Renal cortical epithelial cell (primary cell): ENCODE data around the gene CCND1. TPM values are rescaled to one million over a fixed set of nuclear protein-coding genes. Genes with fewer than 3 reads are reported as not detected.
"Not testable (repeated sequence)": the region's sequence is repeated elsewhere in the genome, so short reads cannot be mapped to it uniquely, and the experiment has no call there.

Experiments
- DNase-seq: peaks from one replicate; pipeline ENCODE4 v3.0.0-alpha.2; 2011; ENCODE audit warnings: low read depth
- total RNA-seq: library from RNA; depleted of rRNA; stranded (reverse); fragments of >200 nt; gene quantifications from 2 replicates; pipeline ENCODE4 v1.2.3, GENCODE V29; 2014

Gene CCND1
- total RNA-seq, 1 donor from 2014 or later: 225 TPM

DNA sequence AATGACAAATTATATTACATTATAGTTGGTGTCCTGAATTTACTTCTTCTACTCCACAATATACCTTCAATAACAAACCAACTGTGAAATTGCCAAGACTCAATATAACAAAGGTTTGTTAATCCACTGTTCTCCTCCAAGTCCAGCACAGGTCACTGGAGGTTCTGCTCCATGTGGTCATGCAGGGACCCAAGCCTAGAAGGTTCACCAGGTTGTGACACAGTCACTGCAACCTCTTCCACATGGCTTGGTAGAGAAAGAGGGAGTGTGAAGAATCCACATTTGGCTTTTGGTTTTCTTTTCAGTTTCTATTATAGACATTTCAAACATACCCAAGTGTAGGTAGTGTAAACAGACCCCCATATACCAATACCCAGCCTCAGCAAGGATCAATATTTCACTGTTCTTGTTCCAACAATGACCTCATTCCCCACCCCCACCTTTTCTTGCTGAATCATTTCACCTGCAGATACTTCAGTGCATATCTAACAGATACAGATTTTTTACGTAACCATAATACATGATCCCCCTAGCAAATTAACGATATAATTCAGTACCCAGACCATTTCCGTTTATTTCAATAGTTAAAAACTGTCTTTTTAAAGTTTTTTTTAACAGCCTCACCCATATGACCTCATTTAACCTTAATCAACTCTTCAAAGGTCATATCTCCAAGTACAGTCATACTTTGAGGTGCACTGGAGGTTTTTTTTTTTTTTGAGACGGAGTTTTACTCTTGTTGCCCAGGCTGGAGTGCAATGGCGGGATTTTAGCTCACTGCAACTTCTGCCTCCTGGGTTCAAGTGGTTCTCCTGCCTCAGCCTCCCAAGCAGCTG is 48.7 kb downstream of the CCND1 start:
- DNase-seq: no peak

DNA sequence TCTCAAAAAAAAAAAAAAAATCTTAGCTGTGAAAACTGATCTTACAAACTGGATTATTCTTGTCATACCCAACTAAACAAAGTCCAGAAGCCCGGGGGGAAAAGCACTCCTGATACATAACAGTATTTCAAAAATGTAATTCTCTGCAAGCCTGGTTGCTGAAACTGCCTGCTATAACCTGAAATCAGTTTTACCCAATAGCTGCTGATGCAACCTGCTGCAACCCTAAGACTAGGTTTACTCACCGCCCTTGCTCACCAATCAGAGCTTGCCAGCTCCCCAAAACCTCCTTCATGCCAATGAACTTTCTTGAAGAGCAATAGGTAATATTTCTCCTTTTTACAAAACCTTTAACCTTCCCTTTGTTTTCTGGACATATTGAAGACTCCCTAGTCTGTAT is 50.5 kb downstream of the CCND1 start:
- DNase-seq: no peak

DNA sequence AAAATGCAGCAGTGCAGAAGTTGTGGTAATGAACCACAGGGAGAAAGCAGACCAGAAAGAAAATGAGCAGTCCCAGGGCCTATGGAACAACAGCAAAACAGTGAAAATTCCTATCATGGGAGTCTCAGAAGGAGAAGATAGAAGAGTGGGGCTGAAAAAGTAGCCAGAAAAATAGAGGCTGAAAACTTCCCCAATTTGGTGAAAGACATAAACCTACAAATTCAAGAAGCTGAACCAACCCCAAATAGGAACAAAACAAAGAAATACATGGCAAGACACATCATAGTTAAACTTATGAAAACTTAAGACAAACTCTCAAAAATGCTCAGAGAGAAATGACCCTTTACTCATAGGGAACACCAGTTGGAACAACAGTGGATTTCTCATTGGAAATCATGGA is 51.5 kb downstream of the CCND1 start:
- no peak for DNase-seq

DNA sequence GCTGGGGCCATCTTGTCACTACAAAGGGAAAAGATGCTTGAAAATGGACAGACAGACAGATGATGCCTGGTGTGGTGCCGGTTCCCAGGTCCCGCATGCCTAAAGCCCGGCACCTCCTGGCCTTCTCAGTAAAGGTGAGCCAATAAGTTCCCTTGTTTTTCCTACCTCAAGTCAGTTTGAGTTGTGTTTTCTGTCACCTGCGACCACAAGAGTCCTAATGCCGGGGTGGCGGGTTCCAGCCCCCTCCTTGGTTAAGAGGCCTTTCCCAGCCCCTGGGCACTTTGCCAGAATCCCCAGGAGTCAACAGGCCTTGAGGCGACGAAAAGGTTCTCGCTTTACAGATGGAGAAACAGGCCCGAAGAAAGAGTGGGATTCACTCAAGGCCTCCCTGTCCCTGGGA is 53.8 kb downstream of the CCND1 start:
- DNase-seq: no peak

DNA sequence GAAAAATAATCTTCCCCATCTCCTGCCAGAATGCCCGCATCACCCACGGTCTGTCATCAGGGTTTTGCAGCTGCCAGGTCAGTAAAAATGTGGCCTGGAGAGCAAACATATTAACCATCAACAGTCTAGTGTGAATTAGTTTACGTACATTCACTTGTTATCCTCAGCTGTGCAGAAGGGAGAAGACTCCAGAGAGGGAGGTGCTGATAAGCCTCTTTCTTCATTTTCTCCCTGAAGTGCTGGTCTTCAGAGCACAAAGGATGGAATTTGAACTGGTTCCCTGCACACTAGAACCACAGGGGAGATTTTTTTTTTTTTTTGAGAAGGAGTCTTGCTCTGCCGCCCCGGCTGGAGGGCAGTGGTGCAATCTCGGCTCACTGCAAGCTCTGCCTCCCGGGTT is 54.6 kb downstream of the CCND1 start:
- no peak for DNase-seq

DNA sequence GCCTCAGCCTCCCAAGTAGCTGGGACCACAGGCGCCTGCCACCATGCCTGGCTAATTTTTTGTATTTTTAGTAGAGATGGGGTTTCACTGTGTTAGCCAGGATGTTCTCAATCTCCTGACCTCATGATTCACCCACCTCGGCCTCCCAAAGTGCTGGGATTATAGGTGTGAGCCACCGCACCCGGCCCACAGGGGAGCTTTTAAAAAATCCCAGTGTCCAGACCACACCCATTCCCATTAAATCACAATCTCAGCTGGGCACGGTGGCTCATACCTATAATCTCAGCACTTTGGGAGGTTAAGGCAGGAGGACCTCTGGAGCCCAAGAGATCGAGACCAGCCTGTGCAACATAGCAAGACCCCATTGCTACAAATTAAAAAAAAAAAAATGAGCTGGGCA is 55.0 kb downstream of the CCND1 start:
- DNase-seq: not testable (repeated sequence)

DNA sequence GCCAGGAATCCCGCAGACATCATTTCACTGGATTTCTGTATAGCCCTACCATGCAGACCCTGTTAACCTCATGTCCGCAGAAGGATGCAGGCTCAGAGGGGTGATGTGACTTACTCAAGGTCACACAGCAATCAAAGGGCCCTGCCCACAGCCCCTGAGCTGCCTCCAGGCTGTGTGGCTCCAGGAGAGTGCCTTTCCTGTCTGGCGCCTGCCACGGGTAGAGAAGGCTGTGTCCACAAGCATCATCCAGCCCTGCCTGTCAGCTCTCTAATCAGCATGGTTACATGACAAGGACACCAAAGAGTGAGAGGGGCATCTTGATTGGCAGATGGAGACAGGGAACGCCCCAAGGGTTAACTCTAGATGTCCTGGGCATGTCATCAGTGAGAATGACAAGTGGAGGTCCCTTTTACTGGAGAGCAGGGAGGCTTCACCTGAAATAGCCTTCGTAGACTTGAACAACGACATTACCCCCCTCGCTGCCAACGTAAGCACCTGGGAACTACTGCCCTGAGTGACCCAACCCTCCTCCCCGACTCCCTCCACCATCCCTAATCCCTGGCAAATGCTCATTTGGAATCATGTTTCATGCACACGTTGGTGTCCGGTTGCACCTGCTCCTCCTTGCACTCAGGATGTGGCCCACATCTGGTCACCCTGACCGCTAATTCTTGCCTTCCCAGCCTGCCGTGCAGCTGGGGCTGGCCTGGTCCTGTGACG is 56.0 kb downstream of the CCND1 start:
- DNase-seq: no peak

DNA sequence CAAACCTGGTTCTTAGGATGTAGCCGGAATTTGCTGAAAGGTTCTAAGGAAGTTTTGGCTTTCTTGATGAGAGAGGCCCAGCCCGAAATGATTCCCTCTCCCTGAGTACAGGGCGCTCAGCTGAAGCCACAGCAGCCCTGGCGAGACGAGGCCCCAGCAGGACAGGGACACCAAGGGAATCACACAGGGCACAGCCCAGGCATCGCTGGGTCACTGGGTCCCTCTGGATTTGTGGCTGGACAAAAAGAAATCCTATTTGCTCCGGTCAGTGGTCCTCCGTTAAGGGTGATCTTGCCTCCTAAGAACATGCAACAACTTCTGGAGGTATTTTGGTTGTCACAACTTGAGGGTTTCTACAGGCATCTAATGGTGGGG is 56.5 kb downstream of the CCND1 start:
- no peak for DNase-seq

DNA sequence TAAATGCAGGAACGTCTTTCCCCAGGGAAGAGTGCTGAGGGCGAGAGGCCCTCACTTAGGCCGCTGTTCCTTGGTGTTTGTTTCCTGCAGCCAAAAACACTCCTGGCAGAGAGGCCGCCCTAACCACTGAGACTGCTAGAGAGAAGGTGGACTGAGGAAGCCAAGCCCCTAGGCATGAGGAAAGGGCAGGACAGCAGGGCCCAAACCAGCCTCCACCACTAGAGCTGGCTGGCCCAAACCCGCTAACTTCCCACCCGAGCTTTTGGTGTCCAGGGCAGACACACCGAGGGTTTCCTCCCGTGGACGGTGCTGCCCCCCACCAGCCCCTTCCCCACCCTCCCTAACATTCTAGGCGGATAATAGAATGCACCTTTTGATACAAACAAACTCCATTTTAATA is 56.9 kb downstream of the CCND1 start:
- DNase-seq: no peak

DNA sequence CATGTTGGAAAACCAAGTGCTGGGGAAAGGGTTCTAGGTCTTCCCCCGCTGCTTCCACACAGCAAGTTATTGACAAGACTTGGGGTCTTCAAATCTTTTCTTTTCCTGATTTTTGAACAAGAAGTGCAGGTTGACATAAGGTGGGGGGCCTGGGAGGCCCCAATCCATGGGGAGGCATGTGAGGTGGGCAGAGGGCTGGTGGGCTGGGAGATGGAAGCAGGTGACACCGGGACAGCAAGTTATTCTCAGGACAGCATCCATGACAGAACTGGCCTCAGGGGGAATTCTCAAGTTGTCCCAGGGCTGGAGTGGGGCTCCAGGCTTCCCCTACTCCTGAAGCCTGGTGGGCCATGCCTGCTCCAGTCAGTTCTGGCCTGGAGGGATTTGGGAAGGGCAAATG is 57.4 kb downstream of the CCND1 start:
- no peak for DNase-seq

DNA sequence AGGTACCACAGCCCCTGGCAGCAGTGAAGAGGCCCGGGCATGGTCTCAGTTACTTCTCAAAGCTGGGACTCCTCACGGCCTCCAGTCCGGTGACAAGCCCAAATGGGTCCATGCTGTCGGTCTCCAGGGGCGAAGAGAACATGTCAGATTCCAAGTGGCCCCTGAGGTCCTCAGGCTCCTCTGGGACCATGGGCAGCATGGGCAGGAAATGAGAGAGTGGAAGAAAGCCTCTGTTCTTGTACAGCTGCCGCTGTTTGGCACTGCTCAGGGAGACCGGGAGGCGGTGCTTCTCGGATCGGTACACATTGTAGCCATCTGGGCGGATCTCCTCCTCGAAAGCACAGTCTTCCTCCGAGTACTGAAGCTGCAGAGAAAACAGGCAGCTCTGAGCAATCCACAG is 58.3 kb downstream of the CCND1 start:
- no peak for DNase-seq

DNA sequence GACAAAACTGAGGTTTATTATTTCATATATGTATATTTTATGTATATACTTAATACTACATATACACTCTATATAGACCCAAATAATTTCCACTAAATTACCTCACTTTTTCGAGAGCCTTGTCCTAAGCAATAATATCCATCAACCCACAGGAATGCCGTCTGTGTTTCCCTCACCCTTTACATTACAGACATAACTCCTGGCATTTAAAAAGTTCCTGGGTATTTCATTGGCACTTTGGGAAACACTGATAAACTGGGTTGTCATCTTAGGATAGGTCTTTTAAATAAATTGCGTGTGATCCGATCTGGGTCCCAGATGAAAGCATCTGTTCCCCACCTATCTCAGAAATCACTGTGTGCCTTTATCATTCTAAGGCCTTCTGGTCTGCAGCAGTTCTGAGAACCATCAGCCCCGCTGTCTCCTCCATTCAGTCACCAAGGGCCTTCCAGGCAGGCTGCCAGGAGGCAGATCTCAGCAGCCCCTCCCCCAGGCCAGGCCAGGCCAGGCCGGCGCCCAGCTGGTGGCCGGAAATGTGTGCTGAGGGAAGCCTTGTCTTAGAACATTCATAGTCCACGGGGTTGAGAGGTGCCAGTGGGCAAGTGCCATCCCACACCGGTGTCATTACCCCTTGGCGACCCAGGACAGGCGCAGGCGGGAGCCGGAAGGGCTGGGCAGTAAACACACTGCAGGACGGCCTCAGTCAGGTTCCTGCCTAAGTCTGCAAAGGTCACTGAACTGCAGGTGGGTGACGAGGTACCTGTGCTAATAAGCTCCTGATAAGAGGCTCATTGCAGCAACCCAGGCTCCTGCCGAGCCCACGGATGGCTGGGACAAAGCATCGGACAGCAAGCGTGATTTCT is 59.6 kb downstream of the CCND1 start:
- DNase-seq: peak; percentile 30

DNA sequence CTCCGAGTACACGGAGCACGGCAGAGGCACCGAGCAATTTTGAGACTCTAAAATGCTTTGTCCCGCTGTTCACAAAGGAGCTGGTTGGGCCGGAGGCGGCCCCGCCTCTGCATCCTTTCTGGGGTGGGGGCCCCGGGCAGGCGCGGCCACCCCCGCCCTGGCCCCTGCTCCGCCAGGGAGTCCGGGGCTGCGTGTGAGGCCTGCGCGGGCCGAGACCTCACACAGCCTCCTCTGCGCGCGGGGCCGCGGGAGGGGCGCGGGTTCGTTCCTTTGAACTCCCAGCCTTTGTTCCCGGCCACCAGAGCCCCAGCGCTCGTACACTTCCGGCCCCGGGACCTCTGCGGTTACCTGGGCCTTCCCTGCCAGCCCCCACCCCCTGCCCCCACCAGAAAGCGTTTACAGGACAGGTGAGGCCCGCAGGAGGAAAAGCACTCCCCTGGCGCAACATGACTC is 61.3 kb downstream of the CCND1 start:
- DNase-seq: no peak

DNA sequence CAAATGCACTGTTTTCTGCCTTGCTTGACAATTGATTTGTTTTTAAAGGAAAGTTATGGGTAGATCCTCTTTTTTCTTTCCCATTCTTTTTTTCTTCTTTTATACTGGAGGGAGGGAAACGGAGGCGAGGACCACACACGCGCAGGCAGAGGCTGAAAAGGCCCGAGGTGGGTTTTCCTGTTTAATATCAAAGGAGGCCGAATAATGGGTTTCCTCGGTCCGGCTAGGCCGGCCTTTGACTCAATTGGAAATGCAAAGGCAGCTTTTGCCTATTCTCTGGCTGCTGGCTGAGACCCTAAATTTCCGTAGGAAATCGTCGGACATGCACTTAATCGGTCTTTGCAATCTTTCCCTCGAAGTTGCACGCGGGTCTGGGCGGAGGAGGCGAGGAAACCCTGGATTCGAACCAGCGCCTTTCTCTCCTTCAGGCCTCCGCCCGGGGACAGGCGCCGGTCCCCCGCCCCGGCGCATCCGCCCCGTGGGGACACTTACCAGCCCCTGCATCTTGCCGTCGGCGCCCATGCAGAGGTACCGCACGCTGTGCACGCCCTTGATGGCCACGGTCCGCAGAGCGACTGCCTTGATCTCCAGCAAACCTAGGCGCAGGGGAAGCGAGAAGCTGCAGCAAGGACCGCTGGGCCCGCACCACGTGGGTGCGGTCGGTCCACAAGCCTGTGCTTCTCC is 62.0 kb downstream of the CCND1 start:
- DNase-seq: no peak

DNA sequence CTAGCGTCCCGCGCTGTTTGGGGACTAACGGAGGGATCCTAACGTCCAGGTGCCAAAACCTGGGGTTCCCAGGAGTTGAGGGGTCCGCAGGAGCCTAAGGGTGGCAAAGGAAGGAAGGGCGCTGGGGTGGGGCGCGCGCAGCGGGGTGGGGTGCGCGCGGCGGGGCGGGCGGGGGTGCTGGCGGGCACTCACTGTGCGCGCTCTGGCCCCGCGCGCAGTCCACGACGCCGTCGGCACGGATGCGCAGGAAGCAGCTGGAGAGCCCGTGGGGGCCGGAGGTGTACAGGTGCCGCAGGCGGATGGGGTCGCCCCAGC is 62.5 kb downstream of the CCND1 start:
- DNase-seq: no peak

Other genes with a start within 250 kb of the CCND1 start
- gene LINC01488, start 159.5 kb upstream of the CCND1 start, total RNA-seq: not detected in 2 replicates
- gene LTO1, start 34.2 kb downstream of the CCND1 start, total RNA-seq: 11.5 and 17.1 TPM in 2 replicates
- gene FGF19, start 62.9 kb downstream of the CCND1 start, total RNA-seq: not detected in 2 replicates
- not detected in 2 replicates for gene FGF4, start 134.2 kb downstream of the CCND1 start, total RNA-seq
- not detected in 2 replicates for gene FGF3, start 178.3 kb downstream of the CCND1 start, total RNA-seq